Neural cell (in vitro differentiated cells): Measurements from ENCODE around the gene CCL19. TPM values are rescaled to one million over a fixed set of nuclear protein-coding genes. Genes with fewer than 3 reads are reported as not detected.

Experiments
- H2AFZ ChIP-seq: fragments of 200-600, 300-800 bp; sonication (generic), shearing (Covaris generic); 2 replicates; pipeline ENCODE4 v1.6.0; 2014; ENCODE audit warnings: low read depth, mild to moderate bottlenecking, antibody characterized with exemption, low read length, moderate library complexity
- H3F3A ChIP-seq: fragments of 200-600 bp; shearing (Covaris generic); 2 replicates; pipeline ENCODE4 v1.6.1; 2016; ENCODE audit warnings: mild to moderate bottlenecking, moderate library complexity, mixed read lengths, antibody characterized with exemption, low read length; ENCODE audit not compliant: insufficient read depth, poor library complexity, severe bottlenecking
- H3K27ac ChIP-seq: fragments of 200-600, 300-800 bp; sonication (generic), shearing (Covaris generic); 2 replicates; pipeline ENCODE4 v1.5.1; 2014; ENCODE audit warnings: mild to moderate bottlenecking, low read length, moderate library complexity
- H3K27me3 ChIP-seq: fragments of 300-800, 200-600 bp; sonication (generic), shearing (Covaris generic); 2 replicates; pipeline ENCODE4 v1.6.0; 2014; ENCODE audit warnings: mild to moderate bottlenecking, low read depth, low read length, moderate library complexity; ENCODE audit not compliant: insufficient read depth
- H3K36me3 ChIP-seq: fragments of 300-800, 200-600 bp; sonication (generic), shearing (Covaris generic); 2 replicates; pipeline ENCODE4 v1.5.1; 2014; ENCODE audit warnings: mild to moderate bottlenecking, antibody characterized with exemption, low read length, moderate library complexity; ENCODE audit not compliant: insufficient read depth
- H3K4me2 ChIP-seq: fragments of 300-800, 200-600 bp; sonication (generic), shearing (Covaris generic); 2 replicates; pipeline ENCODE4 v1.6.0; 2014; ENCODE audit warnings: mild to moderate bottlenecking, low read length
- H3K4me3 ChIP-seq: fragments of 300-800, 200-600 bp; sonication (generic), shearing (Covaris generic); 2 replicates; pipeline ENCODE4 v1.5.1; 2014; ENCODE audit warnings: mild to moderate bottlenecking, low read length, moderate library complexity
- H3K79me2 ChIP-seq: fragments of 200-600 bp; shearing (Covaris generic); replicated peaks from 2 replicates; pipeline ENCODE4 v1.6.0; 2014; ENCODE audit warnings: mild to moderate bottlenecking, low read length, moderate library complexity; ENCODE audit not compliant: insufficient read depth
- H3K9ac ChIP-seq: fragments of 300-800, 200-600 bp; sonication (generic), shearing (Covaris generic); 2 replicates; pipeline ENCODE4 v1.6.1; 2016; ENCODE audit warnings: mild to moderate bottlenecking, low read length, mixed read lengths
- H3K9me2 ChIP-seq: fragments of 200-600 bp; shearing (Covaris generic); 2 replicates; pipeline ENCODE4 v1.6.1; 2016; ENCODE audit warnings: mild to moderate bottlenecking, low read length, mixed read lengths; ENCODE audit not compliant: insufficient read depth
- H3K9me3 ChIP-seq: fragments of 200-600, 300-800 bp; sonication (generic), shearing (Covaris generic); 2 replicates; pipeline ENCODE4 v1.6.1; 2016; ENCODE audit warnings: mild to moderate bottlenecking, mixed run types, low read length, moderate library complexity, mixed read lengths
- H4K20me1 ChIP-seq: fragments of 200-600 bp; shearing (Covaris generic); 2 replicates; pipeline ENCODE4 v1.6.1; 2016; ENCODE audit warnings: mild to moderate bottlenecking, mixed run types; ENCODE audit not compliant: insufficient read depth
- EP300 ChIP-seq: fragments of 450-650 bp; conservative IDR thresholded peaks from 2 replicates; pipeline ENCODE4 v1.6.1; 2014; ENCODE audit warnings: antibody characterized with exemption, mild to moderate bottlenecking, moderate library complexity; ENCODE audit not compliant: poor library complexity, severe bottlenecking
- EZH2 ChIP-seq: fragments of 200-600, 300-800 bp; shearing (Covaris generic), sonication (generic); IDR thresholded peaks from 2 replicates; pipeline ENCODE4 v1.6.1; 2014; ENCODE audit warnings: antibody characterized with exemption, low read length, borderline replicate concordance, mild to moderate bottlenecking; ENCODE audit not compliant: insufficient read depth, poor library complexity, severe bottlenecking
- MXI1 ChIP-seq: fragments of 450-650 bp; conservative IDR thresholded peaks from 2 replicates; pipeline ENCODE4 v1.6.1; 2014; ENCODE audit warnings: antibody characterized with exemption, mild to moderate bottlenecking; ENCODE audit not compliant: poor library complexity, severe bottlenecking
- POLR2AphosphoS5 ChIP-seq: IDR thresholded peaks from 2 replicates; pipeline ENCODE4 v1.6.1; 2012
- RAD21 ChIP-seq: fragments of 450-650 bp; conservative IDR thresholded peaks from 2 replicates; pipeline ENCODE4 v1.6.1; 2014; ENCODE audit warnings: antibody characterized with exemption, mild to moderate bottlenecking, moderate library complexity
- SMC3 ChIP-seq: fragments of 450-650 bp; conservative IDR thresholded peaks from 2 replicates; pipeline ENCODE4 v1.6.1; 2014; ENCODE audit warnings: antibody characterized with exemption, mild to moderate bottlenecking, moderate library complexity; ENCODE audit not compliant: poor library complexity
- TAF1 ChIP-seq: IDR thresholded peaks from 2 replicates; pipeline ENCODE4 v1.6.1; 2012; ENCODE audit warnings: low read depth
- polyA plus RNA-seq: library from polyadenylated mRNA; depleted of rRNA; stranded (reverse); fragments of >200 nt; gene quantifications from 2 replicates; pipeline ENCODE4 v1.2.3, GENCODE V29; 2014
- small RNA-seq, 3 experiments: library from RNA; depleted of rRNA; stranded (forward); fragments of <200 nt; gene quantifications; one replicate each; pipeline ENCODE3, GENCODE V24; 2012
- TF ChIP-seq, protein P1 (sequence below): IDR thresholded peaks from 2 replicates; pipeline ENCODE4 v1.6.1; 2012; ENCODE audit warnings: borderline replicate concordance
- TF ChIP-seq, protein P2 (sequence below): fragments of 450-650 bp; IDR thresholded peaks from 2 replicates; pipeline ENCODE4 v1.5.1; 2014; ENCODE audit warnings: antibody characterized with exemption, mild to moderate bottlenecking, moderate library complexity; ENCODE audit not compliant: poor library complexity, severe bottlenecking

The CCL19 gene
- polyA plus RNA-seq, 1 donor from 2014 or later, result not detected

DNA sequence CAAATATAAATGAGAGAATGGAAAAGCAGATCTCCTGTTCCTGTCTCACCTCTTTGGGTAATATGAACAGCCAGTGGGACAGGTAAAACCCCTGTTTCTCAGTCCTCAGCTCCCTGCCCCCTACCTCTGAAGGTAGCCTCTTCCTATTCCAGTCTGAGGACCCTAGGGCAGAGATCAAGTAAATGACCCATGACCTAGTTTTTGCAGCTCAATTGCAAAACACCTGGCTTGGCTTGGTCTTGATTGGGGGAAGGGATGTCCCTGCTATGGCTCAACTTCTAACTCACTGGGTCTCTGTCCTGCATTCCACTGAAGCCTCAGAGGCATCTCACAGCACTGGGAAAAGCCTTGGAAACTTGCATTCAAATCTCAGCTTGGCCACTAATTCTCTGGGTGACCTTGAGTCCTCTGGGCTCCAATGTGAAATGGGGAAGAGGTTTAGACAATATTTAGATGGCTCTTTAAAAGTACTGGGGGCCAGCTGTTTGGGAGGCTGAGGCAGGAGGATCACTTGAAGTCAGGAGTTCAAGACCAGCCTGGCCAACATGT is 46.2 kb downstream of the CCL19 start:
- Histone ChIP-seq H3K4me3 (no peak overlapping the region), H3K27ac (no peak overlapping the region), H3K36me3 (no peaks in the 10 kb centered on the region), H4K20me1 (no peaks in the 10 kb centered on the region), H2AFZ (no peak overlapping the region), H3K4me2 (no peak overlapping the region), H3F3A (no peaks in the 10 kb centered on the region), H3K9me3 (no peaks in the 10 kb centered on the region), H3K9ac (no peak overlapping the region), H3K79me2 (no peaks in the 10 kb centered on the region), H3K9me2 (no peaks in the 10 kb centered on the region), H3K27me3 (no peaks in the 10 kb centered on the region)
- TF ChIP-seq TAF1 (no peak), RAD21 (no peak), POLR2AphosphoS5 (no peak), EZH2 (no peak), EP300 (no peak), SMC3 (no peak), MXI1 (no peak)
- TF ChIP-seq, protein P1, sequence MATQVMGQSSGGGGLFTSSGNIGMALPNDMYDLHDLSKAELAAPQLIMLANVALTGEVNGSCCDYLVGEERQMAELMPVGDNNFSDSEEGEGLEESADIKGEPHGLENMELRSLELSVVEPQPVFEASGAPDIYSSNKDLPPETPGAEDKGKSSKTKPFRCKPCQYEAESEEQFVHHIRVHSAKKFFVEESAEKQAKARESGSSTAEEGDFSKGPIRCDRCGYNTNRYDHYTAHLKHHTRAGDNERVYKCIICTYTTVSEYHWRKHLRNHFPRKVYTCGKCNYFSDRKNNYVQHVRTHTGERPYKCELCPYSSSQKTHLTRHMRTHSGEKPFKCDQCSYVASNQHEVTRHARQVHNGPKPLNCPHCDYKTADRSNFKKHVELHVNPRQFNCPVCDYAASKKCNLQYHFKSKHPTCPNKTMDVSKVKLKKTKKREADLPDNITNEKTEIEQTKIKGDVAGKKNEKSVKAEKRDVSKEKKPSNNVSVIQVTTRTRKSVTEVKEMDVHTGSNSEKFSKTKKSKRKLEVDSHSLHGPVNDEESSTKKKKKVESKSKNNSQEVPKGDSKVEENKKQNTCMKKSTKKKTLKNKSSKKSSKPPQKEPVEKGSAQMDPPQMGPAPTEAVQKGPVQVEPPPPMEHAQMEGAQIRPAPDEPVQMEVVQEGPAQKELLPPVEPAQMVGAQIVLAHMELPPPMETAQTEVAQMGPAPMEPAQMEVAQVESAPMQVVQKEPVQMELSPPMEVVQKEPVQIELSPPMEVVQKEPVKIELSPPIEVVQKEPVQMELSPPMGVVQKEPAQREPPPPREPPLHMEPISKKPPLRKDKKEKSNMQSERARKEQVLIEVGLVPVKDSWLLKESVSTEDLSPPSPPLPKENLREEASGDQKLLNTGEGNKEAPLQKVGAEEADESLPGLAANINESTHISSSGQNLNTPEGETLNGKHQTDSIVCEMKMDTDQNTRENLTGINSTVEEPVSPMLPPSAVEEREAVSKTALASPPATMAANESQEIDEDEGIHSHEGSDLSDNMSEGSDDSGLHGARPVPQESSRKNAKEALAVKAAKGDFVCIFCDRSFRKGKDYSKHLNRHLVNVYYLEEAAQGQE, result no peak
- TF ChIP-seq, protein P2, sequence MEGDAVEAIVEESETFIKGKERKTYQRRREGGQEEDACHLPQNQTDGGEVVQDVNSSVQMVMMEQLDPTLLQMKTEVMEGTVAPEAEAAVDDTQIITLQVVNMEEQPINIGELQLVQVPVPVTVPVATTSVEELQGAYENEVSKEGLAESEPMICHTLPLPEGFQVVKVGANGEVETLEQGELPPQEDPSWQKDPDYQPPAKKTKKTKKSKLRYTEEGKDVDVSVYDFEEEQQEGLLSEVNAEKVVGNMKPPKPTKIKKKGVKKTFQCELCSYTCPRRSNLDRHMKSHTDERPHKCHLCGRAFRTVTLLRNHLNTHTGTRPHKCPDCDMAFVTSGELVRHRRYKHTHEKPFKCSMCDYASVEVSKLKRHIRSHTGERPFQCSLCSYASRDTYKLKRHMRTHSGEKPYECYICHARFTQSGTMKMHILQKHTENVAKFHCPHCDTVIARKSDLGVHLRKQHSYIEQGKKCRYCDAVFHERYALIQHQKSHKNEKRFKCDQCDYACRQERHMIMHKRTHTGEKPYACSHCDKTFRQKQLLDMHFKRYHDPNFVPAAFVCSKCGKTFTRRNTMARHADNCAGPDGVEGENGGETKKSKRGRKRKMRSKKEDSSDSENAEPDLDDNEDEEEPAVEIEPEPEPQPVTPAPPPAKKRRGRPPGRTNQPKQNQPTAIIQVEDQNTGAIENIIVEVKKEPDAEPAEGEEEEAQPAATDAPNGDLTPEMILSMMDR, result no peak

DNA sequence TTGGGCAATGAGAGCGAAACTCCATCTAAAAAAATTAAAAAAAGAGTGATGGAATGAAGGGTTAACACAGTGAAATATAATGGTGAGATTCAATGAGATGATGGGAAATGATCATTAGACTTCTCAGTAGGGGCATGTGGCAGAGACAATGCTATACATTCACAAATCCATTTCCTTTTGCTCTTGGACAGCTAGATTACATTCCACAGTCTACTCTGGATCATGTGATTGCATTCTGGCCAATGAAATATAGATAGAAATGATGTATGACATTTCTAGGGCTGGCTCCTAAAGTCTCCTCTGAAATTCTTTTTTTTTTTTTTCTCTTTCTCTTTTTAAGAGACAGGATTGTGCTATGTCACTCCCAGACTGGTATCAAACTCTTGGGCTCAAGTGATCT is 48.4 kb downstream of the CCL19 start:
- no peaks in the 10 kb centered on the region for H3F3A ChIP-seq
- no peak overlapping the region for H3K27ac ChIP-seq
- TF ChIP-seq SMC3 (no peak), MXI1 (no peak)
- TF ChIP-seq, protein P1, result no peak
- H3K9ac ChIP-seq, result no peak overlapping the region
- H3K27me3 ChIP-seq, result no peaks in the 10 kb centered on the region
- no peaks in the 10 kb centered on the region for H3K9me2 ChIP-seq
- no peak overlapping the region for H2AFZ ChIP-seq
- no peaks in the 10 kb centered on the region for H3K9me3 ChIP-seq
- H3K4me3 ChIP-seq, result no peak overlapping the region
- no peaks in the 10 kb centered on the region for H3K79me2 ChIP-seq
- H4K20me1 ChIP-seq, result no peaks in the 10 kb centered on the region
- H3K36me3 ChIP-seq, result no peaks in the 10 kb centered on the region
- no peak overlapping the region for H3K4me2 ChIP-seq

Small RNA genes within 50 kb of the gene (small RNA-seq; reads per million reads assigned to genes)
- gene CCL27, result 0 reads per million in 3 experiments

Other genes starting within 250 kb of the CCL19 start
- gene FAM219A, start 232.7 kb downstream of the CCL19 start, polyA plus RNA-seq, result 51.8 and 56.6 TPM in 2 replicates
- gene DNAI1, start 232.5 kb downstream of the CCL19 start, polyA plus RNA-seq, result 0.99 and 1.6 TPM in 2 replicates
- gene ENHO, start 168.3 kb downstream of the CCL19 start, polyA plus RNA-seq, result 163 and 172 TPM in 2 replicates
- 19.0 and 20.7 TPM in 2 replicates for gene CNTFR, start 101.6 kb downstream of the CCL19 start, polyA plus RNA-seq
- gene RPP25L, start 79.2 kb downstream of the CCL19 start, polyA plus RNA-seq, result 27.5 and 31.4 TPM in 2 replicates
- 380 and 391 TPM in 2 replicates for gene DCTN3, start 70.8 kb downstream of the CCL19 start, polyA plus RNA-seq
- 2.1 and 2.8 TPM in 2 replicates for gene ARID3C, start 62.2 kb downstream of the CCL19 start, polyA plus RNA-seq
- gene SIGMAR1, start 53.5 kb downstream of the CCL19 start, polyA plus RNA-seq, result 50.2 and 52.5 TPM in 2 replicates
- 116 and 182 TPM in 2 replicates for gene GALT, start 44.6 kb downstream of the CCL19 start, polyA plus RNA-seq
- 59.1 and 98.5 TPM in 2 replicates for gene IL11RA, start 39.1 kb downstream of the CCL19 start, polyA plus RNA-seq
- gene CCL27, start 28.6 kb downstream of the CCL19 start, polyA plus RNA-seq, result 0.82 and 2.9 TPM in 2 replicates
- not detected in 2 replicates for gene CCL21, start 18.9 kb upstream of the CCL19 start, polyA plus RNA-seq